ENCODE results near the gene NUDCD3.

DNA sequence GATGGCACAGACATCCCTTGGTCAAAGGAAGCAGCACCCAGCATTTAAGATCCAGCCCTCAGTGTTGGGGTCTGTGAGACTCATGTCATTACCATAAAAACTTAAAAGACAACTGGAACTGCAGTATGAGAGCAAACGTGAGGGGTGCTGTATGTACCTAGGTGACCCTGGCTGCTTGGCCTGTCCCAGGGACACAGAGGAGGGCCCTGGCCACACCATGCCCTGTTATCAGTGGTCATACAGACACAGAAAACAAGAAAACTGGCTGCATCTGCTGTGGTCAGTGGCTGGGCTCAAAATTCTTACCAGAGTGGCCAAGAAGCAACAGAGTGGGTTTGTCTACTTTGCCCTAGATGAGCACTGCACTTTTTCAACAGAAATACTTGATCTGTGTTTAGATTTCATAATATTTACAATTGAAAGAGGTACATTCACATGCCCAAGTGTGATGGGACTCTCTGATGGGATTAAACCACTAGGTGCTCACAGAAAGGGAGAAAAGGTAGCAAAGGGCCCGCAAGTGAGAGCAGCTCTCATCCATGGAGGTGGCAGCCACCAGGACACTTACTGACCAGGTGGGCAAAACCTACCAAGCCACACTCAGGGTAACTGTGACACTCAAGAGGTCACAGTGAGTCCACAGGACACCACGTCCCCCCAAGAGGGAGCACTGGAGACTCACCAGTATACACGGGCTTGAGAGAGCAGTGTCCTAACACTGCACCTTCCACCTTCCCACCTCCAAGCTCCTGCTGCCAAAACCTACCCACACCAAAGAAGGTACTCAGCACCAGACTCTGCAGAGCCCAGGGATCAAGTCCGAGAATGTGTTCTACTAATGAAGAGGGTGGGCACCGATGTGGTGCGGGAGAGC lies 97.0 kb downstream of the NUDCD3 start:
- TF ChIP-seq CTCF (IDR thresholded peaks at IDR 0.05; ENCODE audit: poor library complexity) (no peak), EZH2phosphoT487 (IDR thresholded peaks at IDR 0.05; ENCODE audit: low read depth, severe bottlenecking, unreplicated experiment) (no peak)
